ENCODE results near the gene PHACTR1.

DNA sequence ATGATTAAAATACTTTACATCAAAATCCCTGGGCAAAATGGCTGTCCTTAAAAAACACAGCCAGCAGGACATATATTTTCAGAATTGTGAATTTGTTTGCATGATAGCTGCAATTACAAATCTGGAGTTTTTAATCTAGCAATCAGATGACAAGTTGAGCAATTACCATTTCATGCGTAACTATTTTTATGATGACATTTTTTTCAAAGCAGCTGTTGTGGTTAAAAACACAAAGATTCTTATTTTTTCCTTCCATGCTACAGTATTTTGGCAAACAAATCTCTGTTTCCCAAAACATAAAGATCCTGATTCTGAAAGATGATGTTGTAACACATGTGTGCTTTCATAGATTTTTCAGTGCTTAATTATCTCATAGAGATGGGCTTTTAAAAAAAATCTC, 90.2 kb downstream of the PHACTR1 start:
- TF ChIP-seq FOXA1 (IDR thresholded peaks at IDR 0.05) (no peak), FOXM1 (IDR thresholded peaks at IDR 0.05; ENCODE audit: borderline replicate concordance) (no peak), FOXK2 (IDR thresholded peaks at IDR 0.05) (no peak)
